NCI-H1694 (cell line): Measurements from ENCODE around the gene MCRS1.
"Not testable (repeated sequence)": the region's sequence is repeated elsewhere in the genome, so short reads cannot be mapped to it uniquely, and the experiment has no call there.

Source experiments
- DNase-seq: peaks from one replicate; lab custom pipeline; 2025; lab: John Stamatoyannopoulos, UW

Gene MCRS1

GRCh38 chr12:49515266-49515665 is 52.7 kb downstream of the MCRS1 start:
- no peak for DNase-seq

- no peak for DNase-seq
Measured at GRCh38 chr12:49512546-49512945, 55.4 kb downstream of the MCRS1 start.

GRCh38 chr12:49511410-49511809 is 56.5 kb downstream of the MCRS1 start:
- no peak for DNase-seq

- not testable (repeated sequence) for DNase-seq
Measured at GRCh38 chr12:49509681-49510080, 58.3 kb downstream of the MCRS1 start.
